Ishikawa (cell line): ENCODE results near the gene PACSIN2.

ENCODE experiments used
- CEBPB ChIP-seq: IDR thresholded peaks from 2 replicates; pipeline ENCODE4 v1.6.1; 2012
- CREB1 ChIP-seq: IDR thresholded peaks from 2 replicates; pipeline ENCODE4 v1.6.1; 2012; ENCODE audit warnings: low read depth
- EGR1 ChIP-seq: IDR thresholded peaks from 2 replicates; pipeline ENCODE4 v1.6.1; 2012
- EP300 ChIP-seq: IDR thresholded peaks from 2 replicates; pipeline ENCODE4 v1.6.1; 2012; ENCODE audit warnings: borderline replicate concordance
- FOXM1 ChIP-seq: IDR thresholded peaks from 2 replicates; pipeline ENCODE4 v1.6.1; 2012; ENCODE audit warnings: low read depth, borderline replicate concordance
- NFIC ChIP-seq: IDR thresholded peaks from 2 replicates; pipeline ENCODE4 v1.6.1; 2012
- RAD21 ChIP-seq: IDR thresholded peaks from 2 replicates; pipeline ENCODE4 v1.6.1; 2012; ENCODE audit warnings: low read depth
- TAF1 ChIP-seq: IDR thresholded peaks from 2 replicates; pipeline ENCODE4 v1.6.1; 2012; ENCODE audit warnings: low read depth, mild to moderate bottlenecking
- TCF12 ChIP-seq: IDR thresholded peaks from 2 replicates; pipeline ENCODE4 v1.6.1; 2012; ENCODE audit warnings: low read depth
- TEAD4 ChIP-seq: IDR thresholded peaks from 2 replicates; pipeline ENCODE4 v1.6.1; 2012
- YY1 ChIP-seq: IDR thresholded peaks from 2 replicates; pipeline ENCODE4 v1.6.1; 2012; ENCODE audit warnings: low read depth
- ZBTB7A ChIP-seq: IDR thresholded peaks from 2 replicates; pipeline ENCODE4 v1.6.1; 2012; ENCODE audit warnings: low read depth
- TF ChIP-seq, protein P1 (sequence below): IDR thresholded peaks from 2 replicates; pipeline ENCODE4 v1.6.1; 2012; ENCODE audit warnings: low read depth, mild to moderate bottlenecking
- TF ChIP-seq, protein P2 (sequence below): IDR thresholded peaks from 2 replicates; pipeline ENCODE4 v1.6.1; 2012
- TF ChIP-seq, protein P3 (sequence below): IDR thresholded peaks from 2 replicates; pipeline ENCODE4 v1.6.1; 2012

PACSIN2 gene

DNA sequence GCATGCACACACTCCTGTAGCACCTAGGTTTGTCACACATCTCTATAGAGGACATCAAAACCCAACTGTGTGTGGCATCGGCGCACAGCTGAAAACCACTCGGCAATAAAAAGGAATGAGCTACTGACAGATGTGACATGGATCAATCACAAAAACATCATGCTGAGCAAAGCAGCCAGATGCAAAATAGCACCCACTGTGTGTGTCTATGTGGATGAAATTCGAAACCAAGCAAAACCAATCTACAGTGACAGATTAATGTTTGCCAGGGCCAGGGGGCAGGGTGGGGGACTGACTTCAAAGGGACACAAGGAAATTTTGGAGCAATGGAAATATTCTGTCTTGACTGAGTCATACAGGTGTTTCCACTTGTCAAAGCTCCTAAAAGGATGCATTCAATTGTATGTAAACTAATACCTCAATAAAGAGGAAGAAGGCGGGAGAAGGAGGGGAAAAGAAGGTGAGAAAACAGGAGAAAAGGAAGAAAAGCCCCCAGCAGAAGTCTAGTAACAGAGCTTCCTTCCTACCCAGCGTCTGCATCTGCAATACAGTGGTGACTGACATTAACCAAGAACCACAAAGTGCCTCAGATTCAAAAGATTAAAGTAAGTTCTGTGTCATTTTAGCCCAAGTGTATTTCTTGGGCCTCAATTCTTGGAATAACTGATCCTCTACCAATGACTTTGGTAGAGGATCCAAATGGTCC is 49.8 kb downstream of the PACSIN2 start:
- TF ChIP-seq YY1: peak; percentile 24; the same call in 1 of the 2 replicates
- TF ChIP-seq TCF12: peak; percentile 95
- TF ChIP-seq, protein P1, sequence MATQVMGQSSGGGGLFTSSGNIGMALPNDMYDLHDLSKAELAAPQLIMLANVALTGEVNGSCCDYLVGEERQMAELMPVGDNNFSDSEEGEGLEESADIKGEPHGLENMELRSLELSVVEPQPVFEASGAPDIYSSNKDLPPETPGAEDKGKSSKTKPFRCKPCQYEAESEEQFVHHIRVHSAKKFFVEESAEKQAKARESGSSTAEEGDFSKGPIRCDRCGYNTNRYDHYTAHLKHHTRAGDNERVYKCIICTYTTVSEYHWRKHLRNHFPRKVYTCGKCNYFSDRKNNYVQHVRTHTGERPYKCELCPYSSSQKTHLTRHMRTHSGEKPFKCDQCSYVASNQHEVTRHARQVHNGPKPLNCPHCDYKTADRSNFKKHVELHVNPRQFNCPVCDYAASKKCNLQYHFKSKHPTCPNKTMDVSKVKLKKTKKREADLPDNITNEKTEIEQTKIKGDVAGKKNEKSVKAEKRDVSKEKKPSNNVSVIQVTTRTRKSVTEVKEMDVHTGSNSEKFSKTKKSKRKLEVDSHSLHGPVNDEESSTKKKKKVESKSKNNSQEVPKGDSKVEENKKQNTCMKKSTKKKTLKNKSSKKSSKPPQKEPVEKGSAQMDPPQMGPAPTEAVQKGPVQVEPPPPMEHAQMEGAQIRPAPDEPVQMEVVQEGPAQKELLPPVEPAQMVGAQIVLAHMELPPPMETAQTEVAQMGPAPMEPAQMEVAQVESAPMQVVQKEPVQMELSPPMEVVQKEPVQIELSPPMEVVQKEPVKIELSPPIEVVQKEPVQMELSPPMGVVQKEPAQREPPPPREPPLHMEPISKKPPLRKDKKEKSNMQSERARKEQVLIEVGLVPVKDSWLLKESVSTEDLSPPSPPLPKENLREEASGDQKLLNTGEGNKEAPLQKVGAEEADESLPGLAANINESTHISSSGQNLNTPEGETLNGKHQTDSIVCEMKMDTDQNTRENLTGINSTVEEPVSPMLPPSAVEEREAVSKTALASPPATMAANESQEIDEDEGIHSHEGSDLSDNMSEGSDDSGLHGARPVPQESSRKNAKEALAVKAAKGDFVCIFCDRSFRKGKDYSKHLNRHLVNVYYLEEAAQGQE: no peak
- TF ChIP-seq FOXM1: peak; percentile 79; the same call in 1 of the 2 replicates
- no peak for TF ChIP-seq ZBTB7A
- TF ChIP-seq TAF1: no peak
- TF ChIP-seq CREB1: no peak
- TF ChIP-seq, protein P2, sequence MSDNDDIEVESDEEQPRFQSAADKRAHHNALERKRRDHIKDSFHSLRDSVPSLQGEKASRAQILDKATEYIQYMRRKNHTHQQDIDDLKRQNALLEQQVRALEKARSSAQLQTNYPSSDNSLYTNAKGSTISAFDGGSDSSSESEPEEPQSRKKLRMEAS: peak; percentile 58
- peak; percentile 96 for TF ChIP-seq EP300
- TF ChIP-seq, protein P3, sequence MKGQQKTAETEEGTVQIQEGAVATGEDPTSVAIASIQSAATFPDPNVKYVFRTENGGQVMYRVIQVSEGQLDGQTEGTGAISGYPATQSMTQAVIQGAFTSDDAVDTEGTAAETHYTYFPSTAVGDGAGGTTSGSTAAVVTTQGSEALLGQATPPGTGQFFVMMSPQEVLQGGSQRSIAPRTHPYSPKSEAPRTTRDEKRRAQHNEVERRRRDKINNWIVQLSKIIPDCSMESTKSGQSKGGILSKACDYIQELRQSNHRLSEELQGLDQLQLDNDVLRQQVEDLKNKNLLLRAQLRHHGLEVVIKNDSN: no peak
- peak; percentile 70 for TF ChIP-seq TEAD4
- TF ChIP-seq EGR1: no peak
- 0 out of 2 replicates have a peak, but pooled peaks have one; percentile 18 for TF ChIP-seq CEBPB
- peak; percentile 64 for TF ChIP-seq NFIC
- no peak for TF ChIP-seq RAD21

DNA sequence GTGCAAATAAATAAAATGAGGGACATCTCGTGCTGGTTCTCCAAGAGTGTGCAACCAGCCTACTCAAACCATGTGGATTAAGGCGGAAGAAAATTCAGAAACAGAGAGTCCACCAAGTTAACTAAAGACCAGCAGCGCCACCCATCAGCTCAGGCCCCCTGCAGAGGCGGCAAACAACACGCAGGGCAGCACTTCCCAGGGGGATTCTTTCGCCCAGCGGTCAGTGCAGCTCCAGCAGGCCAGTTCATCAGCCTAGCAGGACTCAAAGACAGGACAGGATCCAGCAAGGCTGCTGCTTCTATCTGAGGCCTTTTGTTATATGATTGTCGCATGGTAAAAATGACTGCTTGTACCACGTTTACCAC is 51.7 kb downstream of the PACSIN2 start:
- TF ChIP-seq FOXM1: no peak
- no peak for TF ChIP-seq CREB1
- TF ChIP-seq NFIC: no peak
- no peak for TF ChIP-seq CEBPB
- TF ChIP-seq, protein P1: no peak
- no peak for TF ChIP-seq EGR1
- no peak for TF ChIP-seq RAD21
- no peak for TF ChIP-seq YY1
- TF ChIP-seq EP300: no peak
- TF ChIP-seq, protein P2: no peak
- TF ChIP-seq TCF12: no peak
- no peak for TF ChIP-seq TEAD4

DNA sequence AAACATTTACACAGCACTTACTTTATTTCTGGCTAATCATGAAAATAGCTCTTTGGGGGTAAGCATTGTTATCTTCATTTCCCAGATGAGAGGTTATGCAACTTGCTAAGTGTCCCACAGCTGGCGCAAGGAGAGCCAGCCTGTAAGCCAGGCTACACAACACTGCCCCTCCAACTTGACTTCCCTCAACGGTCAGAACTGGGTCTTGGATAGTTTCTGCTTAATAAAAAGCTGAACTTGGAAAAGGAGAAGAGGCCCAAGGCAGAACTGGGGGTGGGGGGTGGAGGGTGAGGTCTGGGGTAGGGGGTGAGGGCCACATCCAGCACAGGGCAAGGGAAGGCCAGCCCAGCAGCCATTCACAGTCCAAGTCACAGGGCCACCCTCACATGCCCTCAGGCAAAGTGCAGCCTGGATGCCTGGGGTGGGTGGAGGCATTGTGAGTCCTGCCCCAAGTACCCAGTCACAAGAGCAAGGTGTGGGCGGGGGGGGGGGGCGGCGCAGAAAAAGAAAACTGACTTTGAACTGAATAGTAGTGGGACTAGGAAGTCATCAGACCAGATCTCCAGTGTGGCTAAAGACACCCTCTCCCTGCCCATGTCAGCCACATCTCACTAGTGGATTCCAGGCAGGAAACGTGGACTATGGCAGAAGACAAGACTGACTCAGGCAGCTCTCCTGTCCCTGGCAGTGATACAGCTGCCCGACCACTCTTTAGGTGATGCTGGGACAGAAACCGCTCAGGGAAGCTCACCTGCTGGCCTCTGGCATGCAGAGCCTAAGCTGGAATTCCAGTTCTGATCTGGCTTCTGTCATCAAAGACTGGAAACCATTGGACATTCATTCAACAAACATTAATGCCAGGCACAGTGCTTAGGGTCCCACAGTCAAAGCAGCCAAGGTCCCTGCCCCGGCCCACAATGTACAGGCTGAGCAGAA is 52.4 kb downstream of the PACSIN2 start:
- TF ChIP-seq TCF12: no peak
- no peak for TF ChIP-seq TAF1
- no peak for TF ChIP-seq RAD21
- no peak for TF ChIP-seq YY1
- TF ChIP-seq EGR1: no peak
- TF ChIP-seq TEAD4: no peak
- no peak for TF ChIP-seq CEBPB
- TF ChIP-seq, protein P3: no peak
- TF ChIP-seq CREB1: no peak
- no peak for TF ChIP-seq EP300
- TF ChIP-seq, protein P2: no peak
- no peak for TF ChIP-seq ZBTB7A
- TF ChIP-seq FOXM1: no peak
- TF ChIP-seq, protein P1: no peak
